Fibroblast of skin of abdomen (primary cell): Measurements from ENCODE around the gene PSMB8.

Source experiments
- DNase-seq: peaks from one replicate; pipeline ENCODE4 v3.0.0-alpha.2; 2013

PSMB8 gene

DNA sequence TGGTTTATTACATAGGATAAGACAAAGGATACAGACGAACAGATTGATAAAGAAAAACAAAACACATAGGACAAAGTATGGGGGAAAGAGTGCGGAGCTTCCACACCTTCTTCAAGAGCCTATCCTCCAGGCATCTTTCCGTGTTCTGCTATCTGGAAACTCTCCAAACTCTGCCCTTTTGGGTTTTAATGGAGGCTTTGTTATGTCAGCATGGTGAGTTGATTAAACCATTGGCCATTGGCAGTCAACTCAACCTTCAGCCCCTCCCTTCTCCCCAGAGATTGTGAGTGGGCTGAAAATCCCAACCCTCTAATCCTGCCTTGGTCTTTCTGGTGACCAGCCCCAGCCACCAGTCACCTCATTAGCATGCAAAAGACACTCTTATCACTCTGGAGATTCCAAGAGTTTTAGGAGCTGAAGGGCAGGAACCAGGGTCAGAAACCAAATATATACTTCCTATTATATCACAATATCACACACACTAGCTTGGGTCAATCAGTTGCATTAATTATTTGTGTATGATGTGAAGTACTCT lies 50.9 kb downstream of the PSMB8 start:
- DNase-seq, result no peak
